CD8-positive, alpha-beta memory T cell (primary cell): ENCODE measurements around the gene RANBP10. TPM values are rescaled to one million over a fixed set of nuclear protein-coding genes. Genes with fewer than 3 reads are reported as not detected.

Source experiments
- CTCF ChIA-PET: fragments of 350-600 bp; sonication (Branson Sonifier 250); formaldehyde crosslinking; loops from one replicate; lab custom pipeline; 2021; ENCODE audit warnings: antibody characterized with exemption; lab: Charles Lee
- POLR2A ChIA-PET: fragments of 350-600 bp; sonication (Branson Sonifier 250); formaldehyde crosslinking; loops from one replicate; lab custom pipeline; 2021; ENCODE audit warnings: antibody characterized with exemption; lab: Charles Lee
- DNase-seq, 5 donors: peaks; one replicate each; pipeline versions ENCODE4 v3.0.0 to v3.0.0-alpha.2; 2020 to 2022; ENCODE audit warnings: mixed read lengths in 1 of 5
- H3K27ac ChIP-seq: one replicate; pipeline ENCODE4 v1.7.0; 2013; ENCODE audit warnings: low read depth, mild to moderate bottlenecking, low read length, moderate library complexity
- H3K27me3 ChIP-seq: 2 replicates; pipeline ENCODE4 v1.7.0; 2013; ENCODE audit warnings: low read length, mild to moderate bottlenecking; ENCODE audit not compliant: insufficient read depth, poor library complexity, severe bottlenecking
- H3K36me3 ChIP-seq: 2 replicates; pipeline ENCODE4 v1.7.0; 2013; ENCODE audit warnings: mild to moderate bottlenecking, low read length, moderate library complexity; ENCODE audit not compliant: insufficient read depth
- H3K4me1 ChIP-seq: 2 replicates; pipeline ENCODE4 v1.7.0; 2013; ENCODE audit warnings: mild to moderate bottlenecking, low read length, moderate library complexity; ENCODE audit not compliant: insufficient read depth
- H3K4me3 ChIP-seq: 2 replicates; pipeline ENCODE4 v1.7.0; 2013; ENCODE audit warnings: mild to moderate bottlenecking, low read length
- H3K9me3 ChIP-seq: 2 replicates; pipeline ENCODE4 v1.7.0; 2013; ENCODE audit warnings: mild to moderate bottlenecking, low read length
- H3K27ac Mint-ChIP-seq, 8 donors: one replicate each; pipeline ENCODE4 v1.8.0; 2020 to 2021; ENCODE audit warnings: mixed read lengths in 8 of 8, mild to moderate bottlenecking in 6 of 8, inconsistent platforms in 3 of 8, moderate library complexity in 3 of 8
- H3K27me3 Mint-ChIP-seq, 2 donors: one replicate each; pipeline ENCODE4 v1.8.0; 2020 to 2021; ENCODE audit warnings: mixed read lengths in 2 of 2, mild to moderate bottlenecking in 1 of 2, moderate library complexity in 1 of 2
- H3K36me3 Mint-ChIP-seq, 3 donors: one replicate each; pipeline ENCODE4 v1.8.0; 2020 to 2021; ENCODE audit warnings: mixed read lengths in 3 of 3, inconsistent platforms in 1 of 3, mild to moderate bottlenecking in 1 of 3
- H3K4me1 Mint-ChIP-seq, 3 donors: one replicate each; pipeline ENCODE4 v1.8.0; 2020 to 2021; ENCODE audit warnings: mixed read lengths in 3 of 3, inconsistent platforms in 1 of 3, mild to moderate bottlenecking in 1 of 3
- H3K4me3 Mint-ChIP-seq, 7 donors: one replicate each; pipeline ENCODE4 v1.8.0; 2020 to 2021; ENCODE audit warnings: mixed read lengths in 7 of 7, mild to moderate bottlenecking in 6 of 7, moderate library complexity in 4 of 7, inconsistent platforms in 2 of 7
- H3K9me3 Mint-ChIP-seq, 5 donors: one replicate each; pipeline ENCODE4 v1.8.0; 2020 to 2022; ENCODE audit warnings: mixed read lengths in 5 of 5, mild to moderate bottlenecking in 3 of 5, moderate library complexity in 2 of 5, inconsistent platforms in 1 of 5
- polyA plus RNA-seq: library from polyadenylated mRNA; unstranded; fragments of 300-500 nt; fragmentation: Illumina TruSeq; gene quantifications from one replicate; pipeline ENCODE4 v1.2.3, GENCODE V29; 2021
- total RNA-seq, 2 experiments: library from RNA; stranded (reverse); gene quantifications; one replicate each; pipeline ENCODE4 v1.2.3, GENCODE V29; 2021

The RANBP10 gene
- total and polyA plus RNA-seq, 3 experiments from 2014 or later: 11.1 to 20.0 (median 18.9) TPM

DNA sequence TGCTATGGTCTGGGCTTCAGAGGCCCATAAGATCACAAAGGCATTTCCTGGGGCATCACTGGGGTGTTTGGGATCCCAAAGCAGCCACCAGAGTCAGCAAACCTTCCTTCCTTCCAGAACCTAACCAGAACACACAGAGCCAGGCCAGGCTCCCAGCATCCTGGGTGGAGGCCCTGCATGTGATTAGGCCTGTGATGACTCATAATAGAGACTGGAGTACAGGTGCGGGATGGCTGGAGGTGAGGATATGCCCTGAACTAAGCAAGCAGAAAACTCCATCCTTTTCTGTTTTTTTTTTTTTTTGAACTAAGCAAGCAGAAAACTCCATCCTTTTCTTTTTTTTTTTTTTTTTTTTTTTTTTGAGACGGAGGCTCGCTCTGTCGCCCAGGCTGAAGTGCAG, 69.5 kb downstream of the RANBP10 start:
- no peak for DNase-seq
- H3K4me1 ChIP-seq: no peaks in the 10 kb centered on the region
- no peak overlapping the region for H3K27ac ChIP-seq
- Mint-ChIP-seq H3K27me3 (no peaks in the 10 kb centered on the region), H3K36me3 (peaks cover 0 to 55% (median 8%) of the 10 kb centered on the region in 3 donors), H3K4me1 (peaks cover 0 to 2% (median 0%) of the 10 kb centered on the region in 3 donors), H3K4me3 (no peak overlapping the region), H3K9me3 (no peaks in the 10 kb centered on the region), H3K27ac (peak overlapping the region in 1 of 8 donors; percentile 33)
- H3K4me3 ChIP-seq: no peak overlapping the region
- ChIA-PET POLR2A (no interaction called here), CTCF (interaction anchor here (0.7 kb wide), 1 partner anchor 216 kb away, joined by 5 read pairs; no protein-coding TSS in a partner anchor)
- no peaks in the 10 kb centered on the region for H3K9me3 ChIP-seq
- H3K36me3 ChIP-seq: no peaks in the 10 kb centered on the region
- H3K27me3 ChIP-seq: no peaks in the 10 kb centered on the region

- ChIA-PET CTCF (no interaction called here), POLR2A (no interaction called here)
- peaks cover 0 to 58% (median 4%) of the 10 kb centered on the region in 3 donors for H3K36me3 Mint-ChIP-seq
Measured at GRCh38 chr16:67734731-67735201, 71.6 kb downstream of the RANBP10 start.

DNA sequence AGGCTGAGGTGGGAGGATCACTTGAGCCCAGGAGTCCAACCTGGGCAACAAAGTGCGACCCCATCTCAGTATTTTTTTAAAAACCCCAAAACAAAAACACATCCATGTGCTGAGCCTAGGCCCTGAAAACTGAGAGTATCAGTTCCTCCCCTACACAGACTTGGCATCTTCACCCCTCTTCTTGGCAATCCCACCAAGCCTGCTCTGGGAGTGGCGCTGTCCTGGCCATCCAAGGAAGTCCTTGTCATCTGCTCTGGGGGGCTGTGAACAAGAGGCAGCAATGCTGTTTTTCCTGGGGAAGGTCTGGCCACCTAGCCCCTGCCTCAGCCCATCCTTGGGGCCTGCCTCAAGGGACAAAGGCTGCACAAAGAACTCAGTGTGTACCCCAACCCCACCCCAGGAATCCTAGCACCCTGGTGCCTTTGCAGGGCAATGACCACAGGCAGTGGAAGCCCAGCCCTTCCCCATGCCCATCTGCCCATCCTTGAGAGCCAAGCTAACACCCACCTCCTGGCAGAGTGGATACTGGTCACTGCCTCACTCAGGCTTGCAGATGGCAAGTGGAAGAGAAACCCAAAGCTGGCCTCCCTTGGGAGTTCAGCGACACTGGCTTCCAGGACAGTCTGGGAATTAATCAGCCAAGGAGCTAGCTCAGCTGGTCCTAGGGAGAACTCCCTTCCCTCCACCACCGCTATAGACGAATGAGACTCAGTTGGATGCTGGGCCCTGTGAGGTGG, 72.5 kb downstream of the RANBP10 start:
- no peak overlapping the region for H3K27ac ChIP-seq
- POLR2A ChIA-PET: no interaction called here
- H3K4me1 Mint-ChIP-seq: peaks cover 0 to 2% (median 0%) of the 10 kb centered on the region in 3 donors

More at GRCh38 chr16:67734731-67735201, 71.6 kb downstream of the RANBP10 start:
- H3K4me1 ChIP-seq: no peaks in the 10 kb centered on the region
- DNase-seq: no peak
- Mint-ChIP-seq H3K4me1 (peaks cover 0 to 2% (median 0%) of the 10 kb centered on the region in 3 donors), H3K4me3 (no peak overlapping the region), H3K27ac (no peak overlapping the region), H3K9me3 (no peaks in the 10 kb centered on the region), H3K27me3 (no peaks in the 10 kb centered on the region)
- no peaks in the 10 kb centered on the region for H3K27me3 ChIP-seq
- peaks cover 12% of the 10 kb centered on the region for H3K36me3 ChIP-seq
- H3K9me3 ChIP-seq: no peaks in the 10 kb centered on the region
- no peak overlapping the region for H3K27ac ChIP-seq
- H3K4me3 ChIP-seq: no peak overlapping the region

GRCh38 chr16:67731753-67732095, 74.6 kb downstream of the RANBP10 start:
- Histone ChIP-seq H3K36me3 (peaks cover 24% of the 10 kb centered on the region), H3K4me1 (no peaks in the 10 kb centered on the region), H3K27me3 (no peaks in the 10 kb centered on the region), H3K4me3 (no peak overlapping the region), H3K9me3 (no peaks in the 10 kb centered on the region), H3K27ac (no peak overlapping the region)
- Mint-ChIP-seq H3K27me3 (no peaks in the 10 kb centered on the region), H3K36me3 (peaks cover 5 to 74% (median 5%) of the 10 kb centered on the region in 3 donors), H3K4me3 (no peak overlapping the region), H3K9me3 (no peaks in the 10 kb centered on the region), H3K27ac (no peak overlapping the region), H3K4me1 (peaks cover 0 to 2% (median 0%) of the 10 kb centered on the region in 3 donors)
- ChIA-PET POLR2A (no interaction called here), CTCF (no interaction called here)
- DNase-seq: no peak

More for the DNA sequence above, 72.5 kb downstream of the RANBP10 start:
- Histone ChIP-seq H3K36me3 (peaks cover 20% of the 10 kb centered on the region), H3K9me3 (no peaks in the 10 kb centered on the region), H3K4me1 (no peaks in the 10 kb centered on the region), H3K4me3 (no peak overlapping the region), H3K27me3 (no peaks in the 10 kb centered on the region)
- H3K27ac Mint-ChIP-seq: peak overlapping the region in 4 of 8 donors; percentile 11 to 74 (median 37)
- H3K4me3 Mint-ChIP-seq: no peak overlapping the region
- H3K9me3 Mint-ChIP-seq: no peaks in the 10 kb centered on the region
- no peak for DNase-seq
- peaks cover 4 to 61% (median 5%) of the 10 kb centered on the region in 3 donors for H3K36me3 Mint-ChIP-seq
- no peaks in the 10 kb centered on the region for H3K27me3 Mint-ChIP-seq
- CTCF ChIA-PET: no interaction called here

DNA sequence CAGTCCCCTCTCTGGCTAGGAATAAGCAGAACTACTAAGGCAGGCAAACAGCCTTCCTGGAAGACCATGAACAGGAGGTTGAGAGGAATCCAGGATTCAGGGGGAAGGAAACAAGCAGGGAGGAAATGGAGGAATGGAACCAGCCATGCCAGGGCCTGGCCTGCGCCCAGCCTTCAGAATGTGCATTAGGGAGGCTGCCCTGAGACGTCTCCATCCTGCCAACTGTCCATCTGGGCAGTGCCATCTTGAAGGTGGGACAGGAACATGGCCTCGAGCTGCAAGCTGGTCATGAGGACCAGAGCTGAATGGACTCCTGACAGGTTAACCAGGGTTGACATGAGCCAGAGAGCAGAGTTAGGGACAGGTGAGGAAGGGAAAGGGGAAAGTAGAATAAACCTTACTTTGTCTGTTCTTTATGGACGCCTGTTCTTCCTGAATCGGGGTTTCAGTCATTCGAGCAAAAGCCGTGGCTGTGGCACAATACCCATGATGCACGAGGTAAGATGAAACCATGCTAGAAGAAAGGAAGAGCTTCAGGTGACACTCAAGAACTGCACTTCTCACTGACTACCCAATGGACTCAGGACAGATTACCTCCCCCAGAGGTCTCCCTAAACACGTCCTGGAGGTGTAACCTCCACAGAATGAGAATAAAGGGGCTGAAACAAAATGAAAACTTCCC, 75.1 kb downstream of the RANBP10 start:
- Mint-ChIP-seq H3K27me3 (no peaks in the 10 kb centered on the region), H3K4me1 (no peaks in the 10 kb centered on the region), H3K27ac (peak overlapping the region in 2 of 8 donors; percentile 26 to 70), H3K36me3 (peaks cover 3 to 77% (median 5%) of the 10 kb centered on the region in 3 donors), H3K4me3 (no peak overlapping the region), H3K9me3 (no peaks in the 10 kb centered on the region)
- Histone ChIP-seq H3K4me1 (no peaks in the 10 kb centered on the region), H3K9me3 (no peaks in the 10 kb centered on the region), H3K27me3 (no peaks in the 10 kb centered on the region), H3K36me3 (peaks cover 24% of the 10 kb centered on the region), H3K4me3 (no peak overlapping the region), H3K27ac (no peak overlapping the region)
- ChIA-PET POLR2A (no interaction called here), CTCF (no interaction called here)
- no peak for DNase-seq

GRCh38 chr16:67730326-67730725, 76.0 kb downstream of the RANBP10 start:
- H3K27ac Mint-ChIP-seq: peak overlapping the region in 1 of 8 donors; percentile 74
- no peaks in the 10 kb centered on the region for H3K4me1 ChIP-seq

GRCh38 chr16:67729636-67730248, 76.6 kb downstream of the RANBP10 start:
- no peak overlapping the region for H3K27ac Mint-ChIP-seq
- H3K9me3 ChIP-seq: no peaks in the 10 kb centered on the region
- no peak overlapping the region for H3K4me3 Mint-ChIP-seq
- no peaks in the 10 kb centered on the region for H3K4me1 ChIP-seq
- no peak for DNase-seq
- H3K27me3 Mint-ChIP-seq: no peaks in the 10 kb centered on the region
- H3K36me3 Mint-ChIP-seq: peaks cover 3 to 81% (median 5%) of the 10 kb centered on the region in 3 donors
- H3K9me3 Mint-ChIP-seq: no peaks in the 10 kb centered on the region
- CTCF ChIA-PET: interaction anchor here (1.2 kb wide), 1 partner anchor 9 kb away, joined by 3 read pairs; no protein-coding TSS in a partner anchor
- POLR2A ChIA-PET: no interaction called here
- no peaks in the 10 kb centered on the region for H3K4me1 Mint-ChIP-seq
- H3K27me3 ChIP-seq: no peaks in the 10 kb centered on the region
- H3K4me3 ChIP-seq: no peak overlapping the region
- H3K27ac ChIP-seq: no peak overlapping the region
- peaks cover 24% of the 10 kb centered on the region for H3K36me3 ChIP-seq

More at GRCh38 chr16:67730326-67730725, 76.0 kb downstream of the RANBP10 start:
- Mint-ChIP-seq H3K9me3 (no peaks in the 10 kb centered on the region), H3K36me3 (peaks cover 3 to 78% (median 5%) of the 10 kb centered on the region in 3 donors), H3K4me3 (no peak overlapping the region), H3K4me1 (no peaks in the 10 kb centered on the region), H3K27me3 (no peaks in the 10 kb centered on the region)
- no peak for DNase-seq
- H3K4me3 ChIP-seq: no peak overlapping the region
- H3K36me3 ChIP-seq: peaks cover 24% of the 10 kb centered on the region
- ChIA-PET POLR2A (no interaction called here), CTCF (interaction anchor here (1.2 kb wide), 1 partner anchor 10 kb away, joined by 3 read pairs; no protein-coding TSS in a partner anchor)
- no peaks in the 10 kb centered on the region for H3K27me3 ChIP-seq
- no peak overlapping the region for H3K27ac ChIP-seq
- H3K9me3 ChIP-seq: no peaks in the 10 kb centered on the region
